A673 (cell line): ENCODE measurements around the gene VAPA. TPM values are rescaled to one million over a fixed set of nuclear protein-coding genes. Genes with fewer than 3 reads are reported as not detected.

Source experiments
- BruUV-seq: library from RNA; stranded (reverse); fragments of 400-500 nt; replicated peaks from 2 replicates; lab custom pipeline; 2021; lab: Mats Ljungman, UMichigan
- CTCF ChIA-PET: fragments of 300-600 bp; sonication (Branson Sonifier 250); formaldehyde crosslinking; loops from one replicate; lab custom pipeline; 2022; ENCODE audit warnings: antibody characterized with exemption; lab: Charles Lee
- POLR2A ChIA-PET: fragments of 300-600 bp; sonication (Branson Sonifier 250); formaldehyde crosslinking; loops from one replicate; lab custom pipeline; 2022; ENCODE audit warnings: antibody characterized with exemption; ENCODE audit not compliant: low non-redundant PET; lab: Charles Lee
- DNase-seq: peaks from one replicate; pipeline ENCODE4 v3.0.0-alpha.2; 2015; ENCODE audit warnings: low spot score
- H3K27ac ChIP-seq: fragments of 200-600 bp; sonication (generic); 2 replicates; pipeline ENCODE4 v1.5.1; 2016; ENCODE audit warnings: mixed run types, low read depth, mild to moderate bottlenecking, mixed read lengths, antibody characterized with exemption, low read length; ENCODE audit not compliant: poor library complexity, severe bottlenecking
- H3K27me3 ChIP-seq: fragments of 200-600 bp; sonication (generic); replicated peaks from 2 replicates; pipeline ENCODE4 v1.6.1; 2017; ENCODE audit warnings: mixed run types, low read depth, mild to moderate bottlenecking, mixed read lengths, antibody characterized with exemption, low read length; ENCODE audit not compliant: insufficient read depth, poor library complexity
- H3K36me3 ChIP-seq: fragments of 200-600 bp; sonication (generic); 2 replicates; pipeline ENCODE4 v1.6.1; 2016; ENCODE audit warnings: mixed run types, mild to moderate bottlenecking, mixed read lengths, antibody characterized with exemption, low read length; ENCODE audit not compliant: insufficient read depth, poor library complexity, severe bottlenecking
- H3K4me1 ChIP-seq: fragments of 200-600 bp; sonication (generic); 2 replicates; pipeline ENCODE4 v1.6.1; 2017; ENCODE audit warnings: mixed run types, mild to moderate bottlenecking, mixed read lengths, antibody characterized with exemption, low read length; ENCODE audit not compliant: insufficient read depth, poor library complexity, severe bottlenecking
- H3K4me3 ChIP-seq: fragments of 200-600 bp; sonication (generic); 2 replicates; pipeline ENCODE4 v1.5.1; 2016; ENCODE audit warnings: low read depth, mixed run types, mild to moderate bottlenecking, mixed read lengths, low read length; ENCODE audit not compliant: poor library complexity, severe bottlenecking
- H3K9me3 ChIP-seq: fragments of 200-600 bp; sonication (generic); 2 replicates; pipeline ENCODE4 v1.6.1; 2016; ENCODE audit warnings: mixed run types, low read depth, mild to moderate bottlenecking, mixed read lengths, antibody characterized with exemption, low read length; ENCODE audit not compliant: poor library complexity, severe bottlenecking
- CTCF ChIP-seq: fragments of 300-800, 200-600 bp; sonication (generic); conservative IDR thresholded peaks from 2 replicates; pipeline ENCODE4 v1.5.1; 2017; ENCODE audit warnings: low read depth, mild to moderate bottlenecking, antibody characterized with exemption, low read length, moderate library complexity, mixed read lengths
- EZH2 ChIP-seq: fragments of 200-600 bp; sonication (generic); IDR thresholded peaks from 2 replicates; pipeline ENCODE4 v1.6.1; 2017; ENCODE audit warnings: borderline replicate concordance, low read depth, mild to moderate bottlenecking, mixed read lengths, antibody characterized with exemption, low read length; ENCODE audit not compliant: poor library complexity, severe bottlenecking
- intact Hi-C: fragments of 100-400 bp; cut with micrococcal nuclease; formaldehyde crosslinking; loops from one replicate; pipeline ENCODE4 v1.10.0; 2022; ENCODE audit not compliant: unreplicated experiment
- total RNA-seq: library from RNA; stranded (reverse); gene quantifications from 2 replicates; pipeline ENCODE4 v1.2.3, GENCODE V29; 2021

The VAPA gene
- total RNA-seq, 1 experiment from 2014 or later: 185 TPM

DNA sequence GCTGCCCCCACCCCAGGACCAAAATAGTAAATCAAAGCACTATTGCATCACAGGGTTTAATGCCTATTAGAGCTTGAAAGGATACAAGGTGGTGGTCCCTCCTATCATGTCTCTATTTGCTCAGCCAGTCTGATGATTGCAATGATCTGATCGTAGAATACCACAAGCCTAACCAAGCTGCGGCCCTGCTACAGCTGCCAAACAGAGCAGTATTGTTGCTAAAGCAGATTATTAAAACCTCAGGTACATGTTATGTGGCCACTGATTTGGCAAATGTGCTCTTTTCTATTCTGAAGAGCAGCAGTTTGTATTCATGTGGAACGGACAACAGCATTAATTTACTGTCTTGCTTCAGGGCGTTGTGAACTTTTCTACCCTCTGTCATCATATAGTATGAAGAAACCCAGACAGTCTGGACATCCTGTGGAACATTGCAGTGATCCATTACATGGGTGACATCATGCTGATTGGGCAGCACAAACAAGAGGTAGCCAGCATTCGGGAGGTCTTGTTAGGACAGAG, 8.4 kb upstream of the VAPA start:
- CTCF ChIA-PET: no interaction called here
- no peak overlapping the region for H3K4me3 ChIP-seq

GRCh38 chr18:9906481-9906880, 7.3 kb upstream of the VAPA start:
- Histone ChIP-seq H3K36me3 (no peaks in the 10 kb centered on the region), H3K4me3 (no peak overlapping the region), H3K27ac (no peak overlapping the region), H3K27me3 (no peaks in the 10 kb centered on the region), H3K4me1 (peaks cover under 1% of the 10 kb centered on the region), H3K9me3 (no peaks in the 10 kb centered on the region)
- DNase-seq: no peak
- no peak for TF ChIP-seq EZH2
- TF ChIP-seq CTCF: no peak
- no TSS peak for BruUV-seq
- ChIA-PET CTCF (no interaction called here), POLR2A (no interaction called here)
- intact Hi-C loops: no loop called here

More for the DNA sequence above, 8.4 kb upstream of the VAPA start:
- H3K4me1 ChIP-seq: peaks cover 6% of the 10 kb centered on the region
- BruUV-seq: no TSS peak
- H3K36me3 ChIP-seq: no peaks in the 10 kb centered on the region
- DNase-seq: no peak
- TF ChIP-seq EZH2: no peak
- TF ChIP-seq CTCF: no peak
- H3K9me3 ChIP-seq: no peaks in the 10 kb centered on the region
- H3K27me3 ChIP-seq: no peaks in the 10 kb centered on the region
- intact Hi-C loops: no loop called here
- POLR2A ChIA-PET: no interaction called here
- no peak overlapping the region for H3K27ac ChIP-seq

DNA sequence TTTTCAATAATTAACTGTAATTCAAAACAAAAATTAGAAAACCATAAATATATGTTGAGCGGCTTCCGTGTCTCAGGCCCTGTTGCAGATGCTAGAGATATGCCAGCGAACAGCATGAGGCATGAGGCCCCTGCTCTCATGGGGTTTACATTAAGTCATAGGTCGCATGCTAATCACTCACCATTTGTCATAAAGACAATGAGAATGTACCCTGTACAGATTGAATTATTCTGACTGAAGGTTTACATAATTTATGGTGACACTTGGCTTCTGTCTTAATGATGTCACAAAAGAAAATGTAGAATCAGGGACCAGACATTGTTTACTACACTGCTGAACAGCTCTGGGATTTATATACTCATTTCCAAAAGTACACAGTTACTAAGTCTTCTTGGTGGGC, 5.9 kb upstream of the VAPA start:
- ChIA-PET POLR2A (no interaction called here), CTCF (no interaction called here)
- no peak for DNase-seq
- intact Hi-C loops: no loop called here
- H3K4me1 ChIP-seq: no peaks in the 10 kb centered on the region
- no TSS peak for BruUV-seq
- H3K27me3 ChIP-seq: no peaks in the 10 kb centered on the region
- no peak overlapping the region for H3K27ac ChIP-seq
- no peak overlapping the region for H3K4me3 ChIP-seq
- no peak for TF ChIP-seq CTCF
- TF ChIP-seq EZH2: no peak
- H3K36me3 ChIP-seq: no peaks in the 10 kb centered on the region
- H3K9me3 ChIP-seq: no peaks in the 10 kb centered on the region
